NCI-H187 (cell line): ENCODE measurements around the gene SLC25A51.
"Not testable (repeated sequence)": the region's sequence is repeated elsewhere in the genome, so short reads cannot be mapped to it uniquely, and the experiment has no call there.

ENCODE experiments used
- DNase-seq, 2 experiments: peaks; one replicate each; lab custom pipeline; 2025; lab: John Stamatoyannopoulos, UW

The SLC25A51 gene

GRCh38 chr9:37919246-37919955 lies 15.5 kb upstream of the SLC25A51 start:
- DNase-seq, result no peak

- no peak for DNase-seq
Measured at GRCh38 chr9:37918665-37919170, 14.8 kb upstream of the SLC25A51 start.

GRCh38 chr9:37917801-37918664 lies 14.1 kb upstream of the SLC25A51 start:
- DNase-seq, result no peak

- DNase-seq, result no peak
Measured at GRCh38 chr9:37917313-37917731, 13.4 kb upstream of the SLC25A51 start.

GRCh38 chr9:37916471-37917312 lies 12.8 kb upstream of the SLC25A51 start:
- DNase-seq, result no peak

GRCh38 chr9:37915911-37916470 lies 12.1 kb upstream of the SLC25A51 start:
- no peak for DNase-seq

GRCh38 chr9:37914701-37915358 lies 10.9 kb upstream of the SLC25A51 start:
- no peak for DNase-seq

GRCh38 chr9:37914154-37914551 lies 10.2 kb upstream of the SLC25A51 start:
- no peak for DNase-seq

- peak; percentile 2 to 56 for DNase-seq
Measured at GRCh38 chr9:37913480-37914153, 9.7 kb upstream of the SLC25A51 start.

- no peak for DNase-seq
Measured at GRCh38 chr9:37911271-37911681, 7.3 kb upstream of the SLC25A51 start.

GRCh38 chr9:37910271-37910670 lies 6.3 kb upstream of the SLC25A51 start:
- no peak for DNase-seq

- DNase-seq, result not testable (repeated sequence)
Measured at GRCh38 chr9:37909836-37910235, 5.9 kb upstream of the SLC25A51 start.

GRCh38 chr9:37909326-37909725 lies 5.4 kb upstream of the SLC25A51 start:
- no peak for DNase-seq

GRCh38 chr9:37908698-37909186 lies 4.8 kb upstream of the SLC25A51 start:
- DNase-seq, result no peak

GRCh38 chr9:37908283-37908682 lies 4.4 kb upstream of the SLC25A51 start:
- DNase-seq, result no peak

GRCh38 chr9:37906312-37907239 lies 2.6 kb upstream of the SLC25A51 start:
- DNase-seq, result no peak

GRCh38 chr9:37905776-37906175 lies 1.8 kb upstream of the SLC25A51 start:
- no peak for DNase-seq

GRCh38 chr9:37905131-37905505 lies 1.2 kb upstream of the SLC25A51 start:
- no peak for DNase-seq

GRCh38 chr9:37904445-37905130 lies 661 bp upstream of the SLC25A51 start:
- no peak for DNase-seq
